ENCODE results near the gene RELT. TPM values are rescaled to one million over a fixed set of nuclear protein-coding genes. Genes with fewer than 3 reads are reported as not detected.

RELT gene
- total and polyA plus RNA-seq, 9 of the 15 experiments (the other 6 are each of a cell fraction or from before 2014, with no cell fraction given) = 1.1 to 20.2 (median 7.4) TPM

GRCh38 chr11:73416786-73417185 lies 40.6 kb downstream of the RELT start:
- no peaks in the 10 kb centered on the region for H3K9me3 ChIP-seq (replicated peaks; ENCODE audit: control insufficient read depth, insufficient read depth, low read depth, low read length)
- ChIA-PET CTCF (ENCODE audit: low intra/inter-chr PET ratio) (no interaction called here), POLR2A (interaction anchor here (1.5 kb wide), 1 partner anchor 8 kb away, joined by 4 read pairs; no protein-coding TSS in a partner anchor)
- no peaks in the 10 kb centered on the region for H4K20me1 ChIP-seq (replicated peaks; ENCODE audit: control insufficient read depth, insufficient read depth, low read length)
- no peaks in the 10 kb centered on the region for H3K36me3 ChIP-seq (ENCODE audit: control insufficient read depth, insufficient read depth, low read length)
- H3K9me1 ChIP-seq (ENCODE audit: control insufficient read depth, insufficient read depth, low read length) = no peaks in the 10 kb centered on the region
- no peak for FAIRE-seq
- H3K79me2 ChIP-seq (ENCODE audit: control insufficient read depth, insufficient read depth, low read length) = no peaks in the 10 kb centered on the region
- H3K4me2 ChIP-seq (ENCODE audit: insufficient read depth, low read length) = no peak overlapping the region
- H3K4me3 ChIP-seq = no peak overlapping the region
- H3K4me1 ChIP-seq (replicated peaks in 1 of 2; ENCODE audit: control insufficient read depth in 2 of 2, insufficient read depth in 2 of 2, low read length in 2 of 2) = no peaks in the 10 kb centered on the region
- no peak for DNase-seq (ENCODE audit: extremely low read depth in 1 of 4, low spot score in 3 of 4)
- H3K27ac ChIP-seq (ENCODE audit: extremely low read depth, low read depth, low read length) = no peak overlapping the region
- intact Hi-C loops (cut with micrococcal nuclease) = no loop called here
- no peak overlapping the region for H3K9ac ChIP-seq (ENCODE audit: insufficient read depth in 1 of 2, low read depth in 2 of 2, low read length in 2 of 2)
- no TSS peak for BruUV-seq (replicated peaks)
- 60% methylated on average over 2 of the region's 2 CpGs for WGBS (ENCODE audit: insufficient coverage, low coverage, missing lambda C conversion rate)
- H3K27me3 ChIP-seq (ENCODE audit: control insufficient read depth in 2 of 2, insufficient read depth in 2 of 2, low read length in 2 of 2) = no peaks in the 10 kb centered on the region
- no peak overlapping the region for H2AFZ ChIP-seq (ENCODE audit: low read depth, low read length)
- ATAC-seq = no peak
- in situ Hi-C loops (cut with MboI) = no loop called here
- no peak for TF ChIP-seq NFXL1 (CRISPR knock-in tag; IDR thresholded peaks at IDR 0.05)
- no peak for TF ChIP-seq MAFF (IDR thresholded peaks at IDR 0.05; ENCODE audit: low read length)
- TF ChIP-seq PTRF (tag; IDR thresholded peaks at IDR 0.05) = no peak
- TF ChIP-seq SIN3B (IDR thresholded peaks at IDR 0.05; ENCODE audit: low read depth) = no peak
- no peak for TF ChIP-seq PPARD (CRISPR knock-in tag; IDR thresholded peaks at IDR 0.05)
- no peak for TF ChIP-seq MED1 (CRISPR knock-in tag; IDR thresholded peaks at IDR 0.05; ENCODE audit: borderline replicate concordance)
- TF ChIP-seq ZNF395 (CRISPR knock-in tag; IDR thresholded peaks at IDR 0.05) = no peak
- TF ChIP-seq POLR2H (tag; IDR thresholded peaks at IDR 0.05; ENCODE audit: low read depth) = no peak
- no peak for TF ChIP-seq MAX (CRISPR knock-in tag; IDR thresholded peaks at IDR 0.05)
- no peak for TF ChIP-seq LARP7 (IDR thresholded peaks at IDR 0.05)
- no peak for TF ChIP-seq ATF7 (IDR thresholded peaks at IDR 0.05)
- TF ChIP-seq DIDO1 (tag; IDR thresholded peaks at IDR 0.05; ENCODE audit: low read depth) = no peak
- TF ChIP-seq NFATC3 (IDR thresholded peaks at IDR 0.05) = no peak
- no peak for TF ChIP-seq TRIM28 (IDR thresholded peaks at IDR 0.05)
- no peak for TF ChIP-seq ZBTB17 (CRISPR knock-in tag; IDR thresholded peaks at IDR 0.05)
- no peak for TF ChIP-seq SPI1 (IDR thresholded peaks at IDR 0.05; ENCODE audit: borderline replicate concordance, low read depth, low read length)

Measured in K562 (cell line).